Measurements from ENCODE around the gene CRHBP. TPM values are rescaled to one million over a fixed set of nuclear protein-coding genes. Genes with fewer than 3 reads are reported as not detected.

CRHBP gene
- total and polyA plus RNA-seq, 2 donors (not counting 3 experiments of a cell fraction or from before 2014, with no cell fraction given): 0.08 to 0.51 TPM

GRCh38 chr5:77008413-77008812 lies 55.6 kb downstream of the CRHBP start:
- Histone ChIP-seq H3K4me1 (ENCODE audit: control insufficient read depth, extremely low read depth, insufficient read depth, low read length) (no peaks in the 10 kb centered on the region), H3K36me3 (ENCODE audit: control insufficient read depth in 2 of 2, extremely low read depth in 1 of 2, insufficient read depth in 2 of 2, low read length in 2 of 2) (no peaks in the 10 kb centered on the region), H2AFZ (ENCODE audit: low read depth, low read length) (no peak overlapping the region), H3K9me1 (replicated peaks; ENCODE audit: control insufficient read depth, extremely low read depth, insufficient read depth, low read length) (no peaks in the 10 kb centered on the region), H3K4me2 (ENCODE audit: insufficient read depth, low read length) (no peak overlapping the region), H3K4me3 (replicated peaks in 1 of 3; ENCODE audit: insufficient read depth in 1 of 3, low read depth in 1 of 3, low read length in 3 of 3) (no peak overlapping the region), H3K9ac (replicated peaks; ENCODE audit: extremely low read depth, insufficient read depth, low read length) (no peak overlapping the region), H3K79me2 (ENCODE audit: control insufficient read depth, insufficient read depth, low read length) (no peaks in the 10 kb centered on the region), H4K20me1 (replicated peaks; ENCODE audit: control insufficient read depth, extremely low read depth, insufficient read depth, low read length) (no peaks in the 10 kb centered on the region), H3K27me3 (ENCODE audit: control insufficient read depth in 2 of 2, insufficient read depth in 2 of 2, low read length in 2 of 2) (peaks cover 15 to 22% of the 10 kb centered on the region in 2 experiments), H3K27ac (ENCODE audit: insufficient read depth, low read depth, low read length) (no peak overlapping the region), H3K9me3 (replicated peaks; ENCODE audit: control insufficient read depth, insufficient read depth, low read length) (no peaks in the 10 kb centered on the region)
- TF ChIP-seq JUN (IDR thresholded peaks at IDR 0.05; ENCODE audit: borderline replicate concordance, insufficient read depth, insufficient read length, low read depth) (no peak), CTCF (IDR thresholded peaks at IDR 0.05; ENCODE audit: extremely low read depth in 1 of 2, insufficient read depth in 1 of 2, low read depth in 1 of 2, low read length in 2 of 2) (no peak), EZH2 (IDR thresholded peaks at IDR 0.05; ENCODE audit: borderline replicate concordance, low read depth, low read length, severe bottlenecking) (no peak), POLR2A (IDR thresholded peaks at IDR 0.05; ENCODE audit: low read depth, low read length) (no peak), GATA2 (IDR thresholded peaks at IDR 0.05; ENCODE audit: insufficient read depth, insufficient read length, low read depth, low read length) (no peak), MYC (IDR thresholded peaks at IDR 0.05; ENCODE audit: low read depth, low read length) (no peak), FOS (IDR thresholded peaks at IDR 0.05; ENCODE audit: borderline replicate concordance, insufficient read depth, low read length) (no peak), POLR2AphosphoS5 (IDR thresholded peaks at IDR 0.05; ENCODE audit: insufficient read depth, low read depth, low read length) (no peak), MAX (IDR thresholded peaks at IDR 0.05; ENCODE audit: insufficient read depth, insufficient read length) (no peak)
- ChIA-PET POLR2A (no interaction called here), CTCF (no interaction called here)
- no TSS peak for BruUV-seq (replicated peaks)
- dilution Hi-C loops (cut with MboI; ENCODE audit: extremely low pct_ligation_motif_present, low sequenced_read_pairs): no loop called here
- FAIRE-seq (no peak), DNase-seq (ENCODE audit: low read depth, low spot score) (no peak)
- intact Hi-C loops (cut with micrococcal nuclease): no loop called here
